IMR-90 (cell line): Measurements from ENCODE around the gene TMOD2. TPM values are rescaled to one million over a fixed set of nuclear protein-coding genes. Genes with fewer than 3 reads are reported as not detected.

Experiments
- ATAC-seq: fragments of 200-7000 bp; cut with Tn5 transposase; 2 replicates; pipeline ENCODE4 v1.9.1; 2020; ENCODE audit warnings: low read depth, mild to moderate bottlenecking, moderate library complexity
- BruUV-seq: library from RNA; stranded (reverse); fragments of 400-500 nt; replicated peaks from 2 replicates; lab custom pipeline; 2021; lab: Mats Ljungman, UMichigan
- CTCF ChIA-PET: fragments of 300-600 bp; formaldehyde crosslinking; extraction: SDS; loops from one replicate; lab custom pipeline; 2021; ENCODE audit warnings: antibody characterized with exemption; lab: Yijun Ruan, JAX
- POLR2A ChIA-PET: fragments of 300-600 bp; sonication (Branson Sonifier 250); formaldehyde crosslinking; loops from one replicate; lab custom pipeline; 2022; ENCODE audit warnings: antibody characterized with exemption; ENCODE audit not compliant: unreplicated experiment; lab: Charles Lee
- DNase-seq: peaks from one replicate; pipeline ENCODE4 v3.0.0; 2013
- H2AFZ ChIP-seq: replicated peaks from 2 replicates; pipeline ENCODE3; 2013; ENCODE audit warnings: low read length, mild to moderate bottlenecking; ENCODE audit not compliant: poor library complexity
- H2AK5ac ChIP-seq: 2 replicates; pipeline ENCODE4 v1.6.1; 2013; ENCODE audit warnings: low read depth, low read length, inconsistent platforms
- H2AK9ac ChIP-seq: replicated peaks from 2 replicates; pipeline ENCODE3; 2013; ENCODE audit warnings: mild to moderate bottlenecking, low read depth, low read length, moderate library complexity; ENCODE audit not compliant: poor library complexity
- H2BK120ac ChIP-seq: 2 replicates; pipeline ENCODE4 v1.6.1; 2013; ENCODE audit warnings: low read depth, low read length, inconsistent platforms
- H2BK15ac ChIP-seq: 3 replicates; pipeline ENCODE4 v1.6.1; 2013; ENCODE audit warnings: low read depth, low read length, inconsistent platforms
- H2BK20ac ChIP-seq: 2 replicates; pipeline ENCODE4 v1.6.1; 2013; ENCODE audit warnings: low read depth, mild to moderate bottlenecking, inconsistent platforms, low read length, moderate library complexity
- H2BK5ac ChIP-seq: 2 replicates; pipeline ENCODE4 v1.6.1; 2013; ENCODE audit warnings: mild to moderate bottlenecking, low read depth, low read length, inconsistent platforms; ENCODE audit not compliant: poor library complexity, severe bottlenecking
- H3K14ac ChIP-seq: replicated peaks from 2 replicates; pipeline ENCODE4 v1.6.1; 2013; ENCODE audit warnings: low read depth, low read length, inconsistent platforms
- H3K18ac ChIP-seq: 2 replicates; pipeline ENCODE4 v1.6.1; 2013; ENCODE audit warnings: low read depth, low read length, control low read depth
- H3K23ac ChIP-seq: 2 replicates; pipeline ENCODE4 v1.6.1; 2013; ENCODE audit warnings: low read depth, low read length, inconsistent platforms
- H3K27ac ChIP-seq: 2 replicates; pipeline ENCODE4 v1.5.1; 2013; ENCODE audit warnings: mild to moderate bottlenecking, control low read depth, low read length; ENCODE audit not compliant: insufficient read depth
- H3K27me3 ChIP-seq: 2 replicates; pipeline ENCODE4 v1.6.1; 2013; ENCODE audit warnings: low read length; ENCODE audit not compliant: control insufficient read depth, insufficient read depth
- H3K36me3 ChIP-seq: 2 replicates; pipeline ENCODE4 v1.6.1; 2013; ENCODE audit warnings: low read length, mixed read lengths; ENCODE audit not compliant: control insufficient read depth, insufficient read depth
- H3K4ac ChIP-seq: 2 replicates; pipeline ENCODE4 v1.6.1; 2013; ENCODE audit warnings: low read depth, low read length, inconsistent platforms
- H3K4me1 ChIP-seq: 2 replicates; pipeline ENCODE4 v1.6.1; 2013; ENCODE audit warnings: low read length, mixed read lengths; ENCODE audit not compliant: control insufficient read depth, insufficient read depth
- H3K4me2 ChIP-seq: 2 replicates; pipeline ENCODE4 v1.6.1; 2013; ENCODE audit warnings: low read depth, mild to moderate bottlenecking, control low read depth, low read length, moderate library complexity
- H3K4me3 ChIP-seq: 2 replicates; pipeline ENCODE4 v1.5.1; 2013; ENCODE audit warnings: low read depth, mild to moderate bottlenecking, control low read depth, low read length, moderate library complexity; ENCODE audit not compliant: insufficient read depth
- H3K56ac ChIP-seq: 2 replicates; pipeline ENCODE4 v1.6.1; 2013; ENCODE audit warnings: low read length, inconsistent platforms; ENCODE audit not compliant: insufficient read depth; ENCODE audit errors: extremely low read depth
- H3K79me1 ChIP-seq, 2 experiments: 2 replicates each; pipeline ENCODE4 v1.6.1; 2013; ENCODE audit warnings: low read length in 2 of 2, inconsistent platforms in 1 of 2, low read depth in 1 of 2
- H3K9ac ChIP-seq: 2 replicates; pipeline ENCODE4 v1.6.1; 2013; ENCODE audit warnings: low read depth, low read length, control low read depth
- H3K9me1 ChIP-seq: 2 replicates; pipeline ENCODE4 v1.6.1; 2013; ENCODE audit warnings: low read length, inconsistent platforms; ENCODE audit not compliant: insufficient read depth
- H3K9me3 ChIP-seq: 2 replicates; pipeline ENCODE4 v1.6.1; 2013; ENCODE audit warnings: low read length; ENCODE audit not compliant: control insufficient read depth, insufficient read depth
- H4K20me1 ChIP-seq: 2 replicates; pipeline ENCODE4 v1.6.1; 2013; ENCODE audit warnings: low read length, inconsistent platforms; ENCODE audit not compliant: insufficient read depth
- H4K5ac ChIP-seq: 2 replicates; pipeline ENCODE4 v1.6.1; 2013; ENCODE audit warnings: mild to moderate bottlenecking, low read depth, low read length, control low read depth
- H4K8ac ChIP-seq, 2 experiments: 2 replicates each; pipeline ENCODE4 v1.6.1; 2013; ENCODE audit warnings: low read depth in 2 of 2, low read length in 2 of 2, control low read depth in 1 of 2, inconsistent platforms in 1 of 2
- H4K91ac ChIP-seq: 2 replicates; pipeline ENCODE4 v1.6.1; 2013; ENCODE audit warnings: low read depth, low read length, inconsistent platforms; ENCODE audit not compliant: insufficient read depth
- BHLHE40 ChIP-seq: fragments of 150-350 bp; IDR thresholded peaks from 2 replicates; pipeline ENCODE4 v1.6.1; 2016; ENCODE audit warnings: mild to moderate bottlenecking, low read depth, low read length
- CEBPB ChIP-seq: IDR thresholded peaks from 2 replicates; pipeline ENCODE4 v1.6.1; 2012; ENCODE audit warnings: low read depth, low read length, improper control_type of control experiment
- CHD1 ChIP-seq: IDR thresholded peaks from 2 replicates; pipeline ENCODE4 v1.6.1; 2012; ENCODE audit warnings: low read depth, low read length, improper control_type of control experiment
- MAFK ChIP-seq: IDR thresholded peaks from 2 replicates; pipeline ENCODE4 v1.6.1; 2012; ENCODE audit warnings: low read depth, low read length, improper control_type of control experiment
- MAZ ChIP-seq: IDR thresholded peaks from 2 replicates; pipeline ENCODE4 v1.6.1; 2012; ENCODE audit warnings: low read depth, mild to moderate bottlenecking, low read length, improper control_type of control experiment, moderate library complexity, borderline replicate concordance
- MXI1 ChIP-seq: IDR thresholded peaks from 2 replicates; pipeline ENCODE4 v1.6.1; 2012; ENCODE audit warnings: low read depth, mild to moderate bottlenecking, low read length, moderate library complexity, borderline replicate concordance
- RAD21 ChIP-seq: IDR thresholded peaks from 2 replicates; pipeline ENCODE4 v1.6.1; 2012; ENCODE audit warnings: low read length, improper control_type of control experiment
- RFX5 ChIP-seq: IDR thresholded peaks from 2 replicates; pipeline ENCODE4 v1.8.0; 2012; ENCODE audit warnings: low read depth, mild to moderate bottlenecking, low read length, moderate library complexity
- WGBS, 2 experiments: methylation state at CpG; one replicate each; pipeline versions ENCODE4 v1.1.5 to v1.1.7; 2013; ENCODE audit warnings: missing lambda C conversion rate in 2 of 2; ENCODE audit not compliant: insufficient read length in 1 of 2; ENCODE audit errors: extremely low coverage in 2 of 2; 5-methylcytosine and 5-hydroxymethylcytosine counted together
- dilution Hi-C: fragments of 300-500 bp; cut with HindIII; formaldehyde crosslinking; loops from one replicate; pipeline ENCODE4 v1.14.3; 2018; ENCODE audit warnings: low sequenced_read_pairs; ENCODE audit not compliant: unreplicated experiment
- in situ Hi-C: fragments of 300-500 bp; cut with MboI; formaldehyde crosslinking; loops from 3 replicates; pipeline ENCODE4 v1.14.3; 2019; ENCODE audit warnings: low sequenced_read_pairs, inconsistent platforms, mixed read lengths
- intact Hi-C: fragments of 100-400 bp; cut with micrococcal nuclease; formaldehyde crosslinking; loops from 2 replicates; pipeline ENCODE4 v1.10.0; 2022
- polyA plus RNA-seq, 3 experiments: library from polyadenylated mRNA; depleted of rRNA; stranded (reverse); fragments of >200 nt; gene quantifications; 2 replicates each; pipeline ENCODE4 v1.2.3, GENCODE V29; 2012; ENCODE audit warnings: low replicate concordance in 1 of 3
- total RNA-seq: library from RNA; depleted of rRNA; stranded (reverse); fragments of >200 nt; gene quantifications from 2 replicates; pipeline ENCODE4 v1.2.3, GENCODE V29; 2012
- TF ChIP-seq, protein P1 (sequence below): conservative IDR thresholded peaks from 2 replicates; pipeline ENCODE4 v1.5.1; 2012; ENCODE audit warnings: mild to moderate bottlenecking, low read depth, low read length, improper control_type of control experiment
- TF ChIP-seq, protein P2 (sequence below): fragments of 150-350 bp; IDR thresholded peaks from 2 replicates; pipeline ENCODE4 v1.6.1; 2016; ENCODE audit warnings: low read depth, mild to moderate bottlenecking, low read length, moderate library complexity, borderline replicate concordance

TMOD2 gene
- total and polyA plus RNA-seq, 2 of the 4 experiments (the other 2 are of a cell fraction) = 2.8 to 5.4 TPM

DNA sequence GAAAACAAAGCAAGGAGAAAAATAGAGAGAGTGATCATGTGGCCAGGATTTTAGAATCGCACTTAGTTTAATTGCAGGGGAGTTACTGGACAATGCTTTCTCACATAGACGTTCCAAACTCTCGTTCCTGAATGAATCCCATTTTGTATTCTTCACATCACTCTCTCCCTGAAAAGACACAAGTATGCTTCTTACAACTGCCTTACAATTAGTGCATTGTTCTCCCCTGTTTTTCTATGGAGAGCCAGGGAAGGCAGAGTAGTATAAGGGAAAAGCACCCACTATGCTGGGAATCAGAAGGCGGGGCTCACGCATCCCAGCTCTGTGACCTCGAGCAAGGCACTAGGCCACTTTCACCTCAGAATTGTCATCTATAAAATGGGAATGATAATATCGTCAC lies 14.4 kb downstream of the TMOD2 start:
- intact Hi-C loops = no loop called here
- H3K36me3 ChIP-seq = peaks cover 3% of the 10 kb centered on the region; the same call in 1 of the 2 replicates
- H4K8ac ChIP-seq = no peak overlapping the region
- H3K27me3 ChIP-seq = no peaks in the 10 kb centered on the region
- ChIA-PET POLR2A (no interaction called here), CTCF (no interaction called here)
- no peak overlapping the region for H4K5ac ChIP-seq
- in situ Hi-C loops = no loop called here
- 0 out of 2 replicates have a peak, but pooled peaks cover 6% of the 10 kb centered on the region for H3K9me1 ChIP-seq
- no peak for ATAC-seq
- H3K18ac ChIP-seq = no peak overlapping the region
- H2BK5ac ChIP-seq = no peak overlapping the region
- no peak overlapping the region for H2AK5ac ChIP-seq
- H3K9ac ChIP-seq = no peak overlapping the region
- H2BK15ac ChIP-seq = no peak overlapping the region
- no peak overlapping the region for H2AK9ac ChIP-seq
- no TSS peak for BruUV-seq
- H3K9me3 ChIP-seq = no peaks in the 10 kb centered on the region
- no peaks in the 10 kb centered on the region for H4K20me1 ChIP-seq
- no peak overlapping the region for H3K56ac ChIP-seq
- H2BK120ac ChIP-seq = no peak overlapping the region
- no peak overlapping the region for H3K4me3 ChIP-seq
- H3K23ac ChIP-seq = no peak overlapping the region
- TF ChIP-seq, protein P1, sequence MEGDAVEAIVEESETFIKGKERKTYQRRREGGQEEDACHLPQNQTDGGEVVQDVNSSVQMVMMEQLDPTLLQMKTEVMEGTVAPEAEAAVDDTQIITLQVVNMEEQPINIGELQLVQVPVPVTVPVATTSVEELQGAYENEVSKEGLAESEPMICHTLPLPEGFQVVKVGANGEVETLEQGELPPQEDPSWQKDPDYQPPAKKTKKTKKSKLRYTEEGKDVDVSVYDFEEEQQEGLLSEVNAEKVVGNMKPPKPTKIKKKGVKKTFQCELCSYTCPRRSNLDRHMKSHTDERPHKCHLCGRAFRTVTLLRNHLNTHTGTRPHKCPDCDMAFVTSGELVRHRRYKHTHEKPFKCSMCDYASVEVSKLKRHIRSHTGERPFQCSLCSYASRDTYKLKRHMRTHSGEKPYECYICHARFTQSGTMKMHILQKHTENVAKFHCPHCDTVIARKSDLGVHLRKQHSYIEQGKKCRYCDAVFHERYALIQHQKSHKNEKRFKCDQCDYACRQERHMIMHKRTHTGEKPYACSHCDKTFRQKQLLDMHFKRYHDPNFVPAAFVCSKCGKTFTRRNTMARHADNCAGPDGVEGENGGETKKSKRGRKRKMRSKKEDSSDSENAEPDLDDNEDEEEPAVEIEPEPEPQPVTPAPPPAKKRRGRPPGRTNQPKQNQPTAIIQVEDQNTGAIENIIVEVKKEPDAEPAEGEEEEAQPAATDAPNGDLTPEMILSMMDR = no peak
- TF ChIP-seq, protein P2, sequence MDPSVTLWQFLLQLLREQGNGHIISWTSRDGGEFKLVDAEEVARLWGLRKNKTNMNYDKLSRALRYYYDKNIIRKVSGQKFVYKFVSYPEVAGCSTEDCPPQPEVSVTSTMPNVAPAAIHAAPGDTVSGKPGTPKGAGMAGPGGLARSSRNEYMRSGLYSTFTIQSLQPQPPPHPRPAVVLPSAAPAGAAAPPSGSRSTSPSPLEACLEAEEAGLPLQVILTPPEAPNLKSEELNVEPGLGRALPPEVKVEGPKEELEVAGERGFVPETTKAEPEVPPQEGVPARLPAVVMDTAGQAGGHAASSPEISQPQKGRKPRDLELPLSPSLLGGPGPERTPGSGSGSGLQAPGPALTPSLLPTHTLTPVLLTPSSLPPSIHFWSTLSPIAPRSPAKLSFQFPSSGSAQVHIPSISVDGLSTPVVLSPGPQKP = no peak
- no peak for TF ChIP-seq CHD1
- no peak for TF ChIP-seq RFX5
- TF ChIP-seq MAZ = no peak
- TF ChIP-seq RAD21 = no peak
- no peak for TF ChIP-seq MXI1
- no peak for TF ChIP-seq CEBPB
- TF ChIP-seq BHLHE40 = no peak
- no peak for TF ChIP-seq MAFK
- WGBS, 2 experiments = no CpG with 5 or more reads among the region's 7 CpGs
- H3K4me1 ChIP-seq = no peaks in the 10 kb centered on the region
- peaks cover 3 to 6% of the 10 kb centered on the region in 2 experiments; a peak in 2 of 4 replicates for H3K79me1 ChIP-seq
- no peak for DNase-seq
- no peak overlapping the region for H4K91ac ChIP-seq
- H2BK20ac ChIP-seq = no peak overlapping the region
- H3K14ac ChIP-seq = no peak overlapping the region
- no peak overlapping the region for H3K4ac ChIP-seq
- dilution Hi-C loops = no loop called here
- H3K27ac ChIP-seq = no peak overlapping the region
- H2AFZ ChIP-seq = no peak overlapping the region
- no peak overlapping the region for H3K4me2 ChIP-seq
